ENCODE data around the gene KEL.

- no peak for TF ChIP-seq GATA2 (IDR thresholded peaks at IDR 0.05; ENCODE audit: low read depth, low read length)
- no peak for TF ChIP-seq GATA3 (IDR thresholded peaks at IDR 0.05; ENCODE audit: low read depth, low read length)
These were observed 56.4 kb downstream of the KEL start for GRCh38 chr7:142905759-142906158.

Data from SH-SY5Y (cell line).